HEK293T (cell line): Measurements from ENCODE around the gene ERCC6.

Experiments used
- BHLHE40 ChIP-seq: fragments of 450-650 bp; IDR thresholded peaks from 2 replicates; pipeline ENCODE4 v1.6.1; 2016; ENCODE audit warnings: mild to moderate bottlenecking, moderate library complexity, borderline replicate concordance
- FOXM1 ChIP-seq: fragments of 450-650 bp; IDR thresholded peaks from 2 replicates; pipeline ENCODE4 v1.6.1; 2017; ENCODE audit warnings: mild to moderate bottlenecking, borderline replicate concordance
- HDGF ChIP-seq: fragments of 450-650 bp; IDR thresholded peaks from 2 replicates; pipeline ENCODE4 v1.6.1; 2017; ENCODE audit warnings: antibody characterized with exemption, borderline replicate concordance
- NFRKB ChIP-seq: fragments of 450-650 bp; IDR thresholded peaks from 2 replicates; pipeline ENCODE4 v1.6.1; 2016; ENCODE audit warnings: mild to moderate bottlenecking, moderate library complexity
- SP1 ChIP-seq: fragments of 450-650 bp; IDR thresholded peaks from 2 replicates; pipeline ENCODE4 v1.6.1; 2017
- SUZ12 ChIP-seq: fragments of 450-650 bp; IDR thresholded peaks from 2 replicates; pipeline ENCODE4 v1.6.1; 2016; ENCODE audit warnings: mild to moderate bottlenecking
- TARDBP ChIP-seq: fragments of 450-650 bp; IDR thresholded peaks from 2 replicates; pipeline ENCODE4 v1.6.1; 2016
- TF ChIP-seq, protein P1 (sequence below): fragments of 450-650 bp; IDR thresholded peaks from 2 replicates; pipeline ENCODE4 v1.6.1; 2016

DNA sequence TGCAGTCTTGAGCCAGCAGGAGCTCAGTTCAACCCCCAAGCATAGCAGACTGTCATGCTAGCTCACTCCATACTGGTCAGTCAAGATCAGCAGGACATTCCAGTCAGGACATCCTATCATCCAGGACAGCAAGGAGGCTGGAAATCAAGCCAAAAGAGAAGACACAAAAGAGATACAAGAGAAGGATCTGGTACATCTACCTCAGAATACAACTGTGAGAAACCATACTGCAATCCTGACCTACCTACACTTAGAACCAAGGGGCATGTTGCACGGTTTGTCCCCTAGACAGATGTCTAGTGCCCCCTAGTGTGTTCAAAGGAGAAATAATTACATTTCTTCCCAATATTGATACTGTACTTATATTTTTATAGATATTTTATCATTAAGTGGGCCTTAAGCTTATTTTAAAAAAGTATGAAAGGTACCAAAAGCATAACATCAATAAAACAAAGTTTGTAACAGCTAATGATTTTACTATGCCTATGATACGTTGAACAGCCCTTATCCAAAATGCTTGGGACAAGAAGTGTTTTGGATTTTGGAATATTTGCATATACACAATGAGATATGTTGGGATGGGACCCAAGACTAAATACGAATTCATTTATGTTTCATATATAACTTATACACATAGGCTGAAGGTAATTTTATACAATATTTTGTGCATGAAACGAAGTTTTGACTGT lies 26.7 kb downstream of the ERCC6 start:
- TF ChIP-seq FOXM1, result no peak
- no peak for TF ChIP-seq TARDBP
- no peak for TF ChIP-seq NFRKB
- TF ChIP-seq, protein P1, sequence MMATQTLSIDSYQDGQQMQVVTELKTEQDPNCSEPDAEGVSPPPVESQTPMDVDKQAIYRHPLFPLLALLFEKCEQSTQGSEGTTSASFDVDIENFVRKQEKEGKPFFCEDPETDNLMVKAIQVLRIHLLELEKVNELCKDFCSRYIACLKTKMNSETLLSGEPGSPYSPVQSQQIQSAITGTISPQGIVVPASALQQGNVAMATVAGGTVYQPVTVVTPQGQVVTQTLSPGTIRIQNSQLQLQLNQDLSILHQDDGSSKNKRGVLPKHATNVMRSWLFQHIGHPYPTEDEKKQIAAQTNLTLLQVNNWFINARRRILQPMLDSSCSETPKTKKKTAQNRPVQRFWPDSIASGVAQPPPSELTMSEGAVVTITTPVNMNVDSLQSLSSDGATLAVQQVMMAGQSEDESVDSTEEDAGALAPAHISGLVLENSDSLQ, result no peak
- TF ChIP-seq SUZ12, result no peak
- no peak for TF ChIP-seq BHLHE40
- TF ChIP-seq HDGF, result no peak
- TF ChIP-seq SP1, result no peak
